ENCODE measurements around the gene AKT1S1.

AKT1S1 gene

GRCh38 chr19:49873834-49874233 lies 3.3 kb downstream of the AKT1S1 start:
- TF ChIP-seq RBAK (tag by site-specific recombination; IDR thresholded peaks at IDR 0.05) (no peak), ZNF580 (tag by site-specific recombination; IDR thresholded peaks at IDR 0.05) (no peak), ZNF23 (tag by site-specific recombination; IDR thresholded peaks at IDR 0.05; ENCODE audit: borderline replicate concordance) (no peak), ZNF501 (tag by site-specific recombination; IDR thresholded peaks at IDR 0.05) (no peak), ZNF239 (tag by site-specific recombination; IDR thresholded peaks at IDR 0.05) (no peak)
- ChIA-PET POLR2A (interaction anchor here (0.5 to 4.8 kb wide), 2 partner anchors 9 to 55 kb away, joined by 4 to 41 read pairs; partner anchors contain the start of genes ATF5 and NUP62), CTCF (no interaction called here)
- no peaks in the 10 kb centered on the region for H3K9me3 ChIP-seq (ENCODE audit: control insufficient read depth, insufficient read depth, low read depth, low read length)
- H3K4me3 ChIP-seq (ENCODE audit: low read depth, low read length): no peak overlapping the region
- H3K4me1 ChIP-seq (ENCODE audit: control insufficient read depth, insufficient read depth, low read length): peaks cover 15% of the 10 kb centered on the region
- H3K27ac ChIP-seq (ENCODE audit: extremely low read depth, low read depth, low read length): peak overlapping the region; percentile 20; the same call in 1 of the 2 replicates
- peaks cover 0 to 28% of the 10 kb centered on the region in 2 experiments; a peak in 1 of 3 replicates for H3K36me3 ChIP-seq (ENCODE audit: control insufficient read depth in 2 of 2, insufficient read depth in 1 of 2, low read length in 2 of 2)

DNA sequence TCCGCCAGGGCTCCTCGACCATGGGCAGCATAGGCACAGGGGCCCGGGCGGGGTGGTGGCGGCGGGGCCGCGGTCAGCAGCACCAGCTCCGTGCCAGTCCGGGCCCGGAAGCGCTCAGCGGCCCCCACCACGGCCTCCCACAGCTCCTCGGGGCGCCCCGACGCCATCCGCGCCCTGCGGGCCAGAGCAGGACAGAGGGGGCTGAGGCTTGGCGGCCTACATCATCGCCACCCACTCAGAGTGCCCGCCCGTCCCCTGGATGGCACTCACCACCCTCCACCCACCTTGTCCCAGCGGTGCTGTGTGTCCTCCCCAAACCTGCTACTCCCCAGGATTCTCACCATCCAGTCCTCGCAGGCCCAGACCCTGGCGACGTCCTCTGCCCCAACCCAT lies 4.0 kb downstream of the AKT1S1 start:
- peaks cover 0 to 25% of the 10 kb centered on the region in 2 experiments; a peak in 1 of 3 replicates for H3K36me3 ChIP-seq (ENCODE audit: control insufficient read depth in 2 of 2, insufficient read depth in 1 of 2, low read length in 2 of 2)
- POLR2A ChIA-PET: no interaction called here
- CTCF ChIA-PET: no interaction called here

More for the DNA sequence above, 4.0 kb downstream of the AKT1S1 start:
- Histone ChIP-seq H3K4me1 (ENCODE audit: control insufficient read depth, insufficient read depth, low read length) (peaks cover 17% of the 10 kb centered on the region), H3K9me3 (ENCODE audit: control insufficient read depth, insufficient read depth, low read depth, low read length) (no peaks in the 10 kb centered on the region), H3K4me3 (ENCODE audit: low read depth, low read length) (no peak overlapping the region), H3K27ac (ENCODE audit: extremely low read depth, low read depth, low read length) (no peak overlapping the region)
- no peak for TF ChIP-seq SP7 (tag by site-specific recombination; IDR thresholded peaks at IDR 0.05)
- 0 out of 2 replicates have a peak, but pooled peaks have one; percentile 9 for TF ChIP-seq EGR2 (tag by site-specific recombination; IDR thresholded peaks at IDR 0.05; ENCODE audit: low read depth)
- no peak for TF ChIP-seq ZNF362 (tag by site-specific recombination; IDR thresholded peaks at IDR 0.05)
- no peak for TF ChIP-seq ZNF580 (tag by site-specific recombination; IDR thresholded peaks at IDR 0.05)
- peak; percentile 55 for TF ChIP-seq ZFHX2 (tag by site-specific recombination; conservative IDR thresholded peaks at IDR 0.05)
- no peak for TF ChIP-seq ZNF473 (tag by site-specific recombination; IDR thresholded peaks at IDR 0.05)
- no peak for TF ChIP-seq ZNF133 (tag by site-specific recombination; IDR thresholded peaks at IDR 0.05)
- TF ChIP-seq, protein P1, sequence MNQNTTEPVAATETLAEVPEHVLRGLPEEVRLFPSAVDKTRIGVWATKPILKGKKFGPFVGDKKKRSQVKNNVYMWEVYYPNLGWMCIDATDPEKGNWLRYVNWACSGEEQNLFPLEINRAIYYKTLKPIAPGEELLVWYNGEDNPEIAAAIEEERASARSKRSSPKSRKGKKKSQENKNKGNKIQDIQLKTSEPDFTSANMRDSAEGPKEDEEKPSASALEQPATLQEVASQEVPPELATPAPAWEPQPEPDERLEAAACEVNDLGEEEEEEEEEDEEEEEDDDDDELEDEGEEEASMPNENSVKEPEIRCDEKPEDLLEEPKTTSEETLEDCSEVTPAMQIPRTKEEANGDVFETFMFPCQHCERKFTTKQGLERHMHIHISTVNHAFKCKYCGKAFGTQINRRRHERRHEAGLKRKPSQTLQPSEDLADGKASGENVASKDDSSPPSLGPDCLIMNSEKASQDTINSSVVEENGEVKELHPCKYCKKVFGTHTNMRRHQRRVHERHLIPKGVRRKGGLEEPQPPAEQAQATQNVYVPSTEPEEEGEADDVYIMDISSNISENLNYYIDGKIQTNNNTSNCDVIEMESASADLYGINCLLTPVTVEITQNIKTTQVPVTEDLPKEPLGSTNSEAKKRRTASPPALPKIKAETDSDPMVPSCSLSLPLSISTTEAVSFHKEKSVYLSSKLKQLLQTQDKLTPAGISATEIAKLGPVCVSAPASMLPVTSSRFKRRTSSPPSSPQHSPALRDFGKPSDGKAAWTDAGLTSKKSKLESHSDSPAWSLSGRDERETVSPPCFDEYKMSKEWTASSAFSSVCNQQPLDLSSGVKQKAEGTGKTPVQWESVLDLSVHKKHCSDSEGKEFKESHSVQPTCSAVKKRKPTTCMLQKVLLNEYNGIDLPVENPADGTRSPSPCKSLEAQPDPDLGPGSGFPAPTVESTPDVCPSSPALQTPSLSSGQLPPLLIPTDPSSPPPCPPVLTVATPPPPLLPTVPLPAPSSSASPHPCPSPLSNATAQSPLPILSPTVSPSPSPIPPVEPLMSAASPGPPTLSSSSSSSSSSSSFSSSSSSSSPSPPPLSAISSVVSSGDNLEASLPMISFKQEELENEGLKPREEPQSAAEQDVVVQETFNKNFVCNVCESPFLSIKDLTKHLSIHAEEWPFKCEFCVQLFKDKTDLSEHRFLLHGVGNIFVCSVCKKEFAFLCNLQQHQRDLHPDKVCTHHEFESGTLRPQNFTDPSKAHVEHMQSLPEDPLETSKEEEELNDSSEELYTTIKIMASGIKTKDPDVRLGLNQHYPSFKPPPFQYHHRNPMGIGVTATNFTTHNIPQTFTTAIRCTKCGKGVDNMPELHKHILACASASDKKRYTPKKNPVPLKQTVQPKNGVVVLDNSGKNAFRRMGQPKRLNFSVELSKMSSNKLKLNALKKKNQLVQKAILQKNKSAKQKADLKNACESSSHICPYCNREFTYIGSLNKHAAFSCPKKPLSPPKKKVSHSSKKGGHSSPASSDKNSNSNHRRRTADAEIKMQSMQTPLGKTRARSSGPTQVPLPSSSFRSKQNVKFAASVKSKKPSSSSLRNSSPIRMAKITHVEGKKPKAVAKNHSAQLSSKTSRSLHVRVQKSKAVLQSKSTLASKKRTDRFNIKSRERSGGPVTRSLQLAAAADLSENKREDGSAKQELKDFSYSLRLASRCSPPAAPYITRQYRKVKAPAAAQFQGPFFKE (tag by site-specific recombination; IDR thresholded peaks at IDR 0.05; ENCODE audit: borderline replicate concordance): no peak
- TF ChIP-seq ZNF596 (tag by site-specific recombination; IDR thresholded peaks at IDR 0.05): no peak
